Neuronal stem cell (in vitro differentiated cells): ENCODE measurements around the gene IFT122.

Experiments used
- small RNA-seq: library from polyadenylated mRNA; stranded (forward); fragments of <200 nt; extraction: miRNeasy Mini kit (QIAGEN cat#:217004); gene quantifications from one replicate; pipeline ENCODE3, GENCODE V24; 2013; ENCODE audit not compliant: insufficient read depth

Gene IFT122

Small RNA genes lying within 50 kb of the gene (small RNA-seq; reads per million reads assigned to genes)
- 242 reads per million, percentile 98 among the genes with 10 or more reads in this experiment for gene SNORA7B
